Thyroid gland (tissue), 4 donors: ENCODE results near the gene DICER1.

Experiments used
- CTCF ChIP-seq, 6 experiments: fragments of 200-600 bp in 3 of 6; fragments of 450-650 bp in 3 of 6; sonication (generic) in 3 of 6; IDR thresholded peaks; one replicate each; pipeline ENCODE4 v1.5.1; 2016 to 2019; ENCODE audit warnings: antibody characterized with exemption in 6 of 6, mild to moderate bottlenecking in 2 of 6, inconsistent platforms in 1 of 6, moderate library complexity in 1 of 6
- POLR2A ChIP-seq, 2 donors: fragments of 450-650 bp; IDR thresholded peaks; one replicate each; pipeline ENCODE4 v1.6.1; 2017; ENCODE audit warnings: antibody characterized with exemption in 2 of 2, mild to moderate bottlenecking in 2 of 2, moderate library complexity in 1 of 2

- TF ChIP-seq CTCF (IDR thresholded peaks at IDR 0.05) (no peak), POLR2A (IDR thresholded peaks at IDR 0.05) (no peak)
Measured at GRCh38 chr14:95054346-95055280, 102.7 kb downstream of the DICER1 start.
